ENCODE measurements around the gene KLK1. TPM values are rescaled to one million over a fixed set of nuclear protein-coding genes. Genes with fewer than 3 reads are reported as not detected.
"Not testable (repeated sequence)": the region's sequence is repeated elsewhere in the genome, so short reads cannot be mapped to it uniquely, and the experiment has no call there.

KLK1 gene
- total RNA-seq, 2 experiments from 2014 or later, result 0.45 to 0.47 TPM

GRCh38 chr19:50794074-50794875, 29.3 kb downstream of the KLK1 start:
- no peak overlapping the region for H3K27ac Mint-ChIP-seq
- ATAC-seq, result peak; percentile 24

GRCh38 chr19:50793558-50794065, 30.0 kb downstream of the KLK1 start:
- Mint-ChIP-seq H3K9me3 (ENCODE audit: insufficient read depth) (no peaks in the 10 kb centered on the region), H3K4me1 (ENCODE audit: low read depth) (peaks cover 4% of the 10 kb centered on the region), H3K4me3 (no peak overlapping the region), H3K27ac (no peak overlapping the region), H3K27me3 (ENCODE audit: low read depth) (no peaks in the 10 kb centered on the region), H3K36me3 (ENCODE audit: low read depth) (peaks cover 12% of the 10 kb centered on the region)
- no peak for ATAC-seq
- DNase-seq, result no peak
- ChIA-PET POLR2A (interaction anchor here (0.6 to 5.0 kb wide), 3 partner anchors 9 to 249 kb away, joined by 3 to 29 read pairs (median 3); no protein-coding TSS in a partner anchor), CTCF (interaction anchor here (0.9 to 1.1 kb wide), 2 partner anchors 69 to 256 kb away, joined by 3 to 4 read pairs; no protein-coding TSS in a partner anchor)

More at GRCh38 chr19:50794074-50794875, 29.3 kb downstream of the KLK1 start:
- Mint-ChIP-seq H3K4me3 (no peak overlapping the region), H3K9me3 (ENCODE audit: insufficient read depth) (no peaks in the 10 kb centered on the region), H3K4me1 (ENCODE audit: low read depth) (peaks cover 4% of the 10 kb centered on the region), H3K27me3 (ENCODE audit: low read depth) (no peaks in the 10 kb centered on the region), H3K36me3 (ENCODE audit: low read depth) (peaks cover 12% of the 10 kb centered on the region)
- DNase-seq, result no peak
- ChIA-PET POLR2A (interaction anchor here (0.6 to 5.0 kb wide), 3 partner anchors 8 to 250 kb away, joined by 3 to 29 read pairs (median 3); no protein-coding TSS in a partner anchor), CTCF (interaction anchor here (0.7 kb wide), 1 partner anchor 128 kb away, joined by 3 read pairs; no protein-coding TSS in a partner anchor)

GRCh38 chr19:50792272-50793250, 31.0 kb downstream of the KLK1 start:
- Mint-ChIP-seq H3K4me3 (no peak overlapping the region), H3K9me3 (ENCODE audit: insufficient read depth) (no peaks in the 10 kb centered on the region), H3K4me1 (ENCODE audit: low read depth) (peaks cover 4% of the 10 kb centered on the region), H3K36me3 (ENCODE audit: low read depth) (peaks cover 8% of the 10 kb centered on the region), H3K27ac (no peak overlapping the region), H3K27me3 (ENCODE audit: low read depth) (no peaks in the 10 kb centered on the region)
- ChIA-PET POLR2A (interaction anchor here (5.0 kb wide), 1 partner anchor 12 kb away, joined by 29 read pairs; no protein-coding TSS in a partner anchor), CTCF (interaction anchor here (0.6 to 1.1 kb wide), 4 partner anchors 15 to 255 kb away, joined by 3 to 4 read pairs (median 3); no protein-coding TSS in a partner anchor)
- no peak for DNase-seq
- no peak for ATAC-seq

GRCh38 chr19:50791594-50792271, 31.9 kb downstream of the KLK1 start:
- Mint-ChIP-seq H3K4me1 (ENCODE audit: low read depth) (peaks cover 4% of the 10 kb centered on the region), H3K36me3 (ENCODE audit: low read depth) (peaks cover 5% of the 10 kb centered on the region), H3K27me3 (ENCODE audit: low read depth) (no peaks in the 10 kb centered on the region), H3K4me3 (no peak overlapping the region), H3K27ac (no peak overlapping the region), H3K9me3 (ENCODE audit: insufficient read depth) (no peaks in the 10 kb centered on the region)
- ChIA-PET POLR2A (interaction anchor here (5.0 kb wide), 1 partner anchor 13 kb away, joined by 29 read pairs; no protein-coding TSS in a partner anchor), CTCF (no interaction called here)
- ATAC-seq, result no peak
- DNase-seq, result no peak

GRCh38 chr19:50790922-50791467, 32.6 kb downstream of the KLK1 start:
- ChIA-PET POLR2A (interaction anchor here (5.0 kb wide), 1 partner anchor 13 kb away, joined by 29 read pairs; no protein-coding TSS in a partner anchor), CTCF (no interaction called here)
- no peak overlapping the region for H3K4me3 Mint-ChIP-seq
- peaks cover 5% of the 10 kb centered on the region for H3K36me3 Mint-ChIP-seq (ENCODE audit: low read depth)
- H3K4me1 Mint-ChIP-seq (ENCODE audit: low read depth), result peaks cover 4% of the 10 kb centered on the region
- H3K27me3 Mint-ChIP-seq (ENCODE audit: low read depth), result no peaks in the 10 kb centered on the region
- H3K27ac Mint-ChIP-seq, result no peak overlapping the region
- ATAC-seq (no peak), DNase-seq (no peak)
- H3K9me3 Mint-ChIP-seq (ENCODE audit: insufficient read depth), result no peaks in the 10 kb centered on the region

- Mint-ChIP-seq H3K4me3 (no peak within 1 kb of the TSS), H3K27ac (no peak within 1 kb of the TSS), H3K9me3 (ENCODE audit: insufficient read depth) (no peaks in the 10 kb centered on the region), H3K36me3 (ENCODE audit: low read depth) (peaks cover under 1% of the 10 kb centered on the region), H3K4me1 (ENCODE audit: low read depth) (peaks cover 4% of the 10 kb centered on the region), H3K27me3 (ENCODE audit: low read depth) (no peaks in the 10 kb centered on the region)
- no peak for ATAC-seq
- ChIA-PET POLR2A (no interaction called here), CTCF (no interaction called here)
- no peak for DNase-seq
Observed at GRCh38 chr19:50790396-50790795, 33.2 kb downstream of the KLK1 start, which contains the start of gene ACP4. ACP4 (plus strand) TSS chr19:50790415; CDS start chr19:50790415, 0 bp downstream.

- Mint-ChIP-seq H3K27me3 (ENCODE audit: low read depth) (peaks cover 5% of the 10 kb centered on the region), H3K4me3 (no peak overlapping the region), H3K36me3 (ENCODE audit: low read depth) (no peaks in the 10 kb centered on the region), H3K9me3 (ENCODE audit: insufficient read depth) (no peaks in the 10 kb centered on the region), H3K27ac (no peak overlapping the region), H3K4me1 (ENCODE audit: low read depth) (peaks cover 6% of the 10 kb centered on the region)
- no peak for ATAC-seq
- no peak for DNase-seq
- POLR2A ChIA-PET, result no interaction called here
- CTCF ChIA-PET, result no interaction called here
Observed at GRCh38 chr19:50785329-50785728, 38.3 kb downstream of the KLK1 start.

GRCh38 chr19:50784710-50785109, 38.9 kb downstream of the KLK1 start:
- H3K4me3 Mint-ChIP-seq, result no peak overlapping the region
- H3K27ac Mint-ChIP-seq, result no peak overlapping the region
- ChIA-PET CTCF (interaction anchor here (1.2 to 1.6 kb wide), 4 partner anchors 60 to 247 kb away, joined by 3 to 10 read pairs (median 6); no protein-coding TSS in a partner anchor), POLR2A (no interaction called here)
- ATAC-seq (no peak), DNase-seq (no peak)
- no peaks in the 10 kb centered on the region for H3K9me3 Mint-ChIP-seq (ENCODE audit: insufficient read depth)
- peaks cover 10% of the 10 kb centered on the region for H3K27me3 Mint-ChIP-seq (ENCODE audit: low read depth)
- no peaks in the 10 kb centered on the region for H3K36me3 Mint-ChIP-seq (ENCODE audit: low read depth)
- H3K4me1 Mint-ChIP-seq (ENCODE audit: low read depth), result peaks cover 6% of the 10 kb centered on the region

- DNase-seq; H3K36me3 Mint-ChIP-seq (ENCODE audit: low read depth); H3K4me3 Mint-ChIP-seq; ATAC-seq; POLR2A ChIA-PET; H3K27ac Mint-ChIP-seq; H3K9me3 Mint-ChIP-seq (ENCODE audit: insufficient read depth); H3K4me1 Mint-ChIP-seq (ENCODE audit: low read depth): not testable (repeated sequence)
- CTCF ChIA-PET, result interaction anchor here (0.8 to 1.6 kb wide), 7 partner anchors 12 to 246 kb away, joined by 3 to 10 read pairs (median 4); no protein-coding TSS in a partner anchor
- peaks cover 19% of the 10 kb centered on the region for H3K27me3 Mint-ChIP-seq (ENCODE audit: low read depth)
Observed at GRCh38 chr19:50783848-50784152, 39.8 kb downstream of the KLK1 start.

GRCh38 chr19:50780753-50781435, 42.7 kb downstream of the KLK1 start:
- H3K27me3 Mint-ChIP-seq (ENCODE audit: low read depth), result peaks cover 34% of the 10 kb centered on the region
- no peaks in the 10 kb centered on the region for H3K9me3 Mint-ChIP-seq (ENCODE audit: insufficient read depth)
- DNase-seq (no peak), ATAC-seq (no peak)
- ChIA-PET CTCF (interaction anchor here (0.9 to 2.7 kb wide), 2 partner anchors 75 to 243 kb away, joined by 4 to 7 read pairs; no protein-coding TSS in a partner anchor), POLR2A (no interaction called here)
- H3K4me1 Mint-ChIP-seq (ENCODE audit: low read depth), result peaks cover 6% of the 10 kb centered on the region
- H3K27ac Mint-ChIP-seq, result no peak overlapping the region
- no peaks in the 10 kb centered on the region for H3K36me3 Mint-ChIP-seq (ENCODE audit: low read depth)
- no peak overlapping the region for H3K4me3 Mint-ChIP-seq
